NCI-H2107 treated with DMSO at 0.1 percent for 48 hours (cell line): ENCODE measurements around the gene GRK5.

Experiments used
- DNase-seq: peaks from one replicate; lab custom pipeline; 2025; ENCODE audit not compliant: unreplicated experiment; lab: John Stamatoyannopoulos, UW

GRK5 gene

DNA sequence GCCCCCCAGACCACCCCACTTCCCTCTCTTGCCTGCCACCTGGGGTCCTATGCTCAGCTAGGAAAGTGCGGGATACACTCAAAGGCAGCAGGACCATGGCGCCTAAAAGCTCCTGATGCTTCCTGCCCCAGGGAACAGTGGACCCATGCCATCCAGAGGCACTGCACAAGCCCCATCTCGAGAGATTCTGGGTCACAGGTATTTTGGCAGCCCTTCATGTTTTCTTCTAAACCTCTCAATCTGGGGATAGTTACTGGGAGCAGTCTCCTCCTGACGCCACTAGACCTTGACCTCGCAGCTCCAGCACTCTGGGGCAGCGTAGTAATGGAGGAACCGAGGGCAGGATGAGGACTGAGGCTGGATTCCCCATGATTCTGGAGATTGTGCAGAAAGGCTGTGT lies 107.1 kb downstream of the GRK5 start:
- DNase-seq = no peak

DNA sequence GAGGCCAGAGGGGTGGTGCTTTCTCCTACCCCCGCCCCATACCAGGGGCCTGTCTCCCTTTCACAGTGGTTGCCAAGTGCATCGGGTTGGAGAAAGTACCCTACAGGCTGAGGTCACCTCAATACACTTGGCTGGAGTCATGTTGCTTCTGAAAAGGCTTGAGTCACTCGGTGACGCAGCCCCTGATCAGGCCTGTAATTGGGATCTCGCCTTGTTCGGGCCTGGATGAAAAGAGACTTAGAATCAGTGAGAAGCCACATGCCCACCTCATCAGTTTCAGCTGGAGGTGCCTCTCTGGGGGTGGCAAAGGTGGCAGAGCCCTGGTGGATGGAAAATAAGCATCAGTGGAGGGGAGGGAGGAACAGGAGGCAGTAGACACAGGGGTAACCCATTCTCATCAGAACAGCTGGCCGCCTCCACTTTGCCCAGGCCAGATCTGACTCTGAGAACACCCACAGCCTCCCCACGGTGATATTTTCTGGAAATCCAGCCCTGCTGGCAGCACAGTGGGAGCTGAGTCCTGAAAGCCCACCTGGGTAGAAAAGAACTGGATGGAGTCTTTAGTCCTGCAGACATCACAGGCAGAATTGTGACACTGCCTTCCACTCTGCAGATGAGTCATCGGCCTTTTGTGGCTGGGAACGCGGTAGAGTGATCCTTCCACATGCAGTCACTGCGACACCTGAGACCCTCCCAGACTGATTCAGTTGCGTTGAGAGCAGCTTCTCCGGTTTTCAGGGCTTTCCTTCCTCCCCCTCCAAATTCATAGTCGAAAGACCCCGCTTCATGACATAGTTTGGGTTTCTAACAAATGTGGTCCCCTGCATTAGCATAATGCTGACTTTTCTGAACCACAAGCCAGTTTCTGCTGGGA lies 108.0 kb downstream of the GRK5 start:
- DNase-seq = peak; percentile 10

DNA sequence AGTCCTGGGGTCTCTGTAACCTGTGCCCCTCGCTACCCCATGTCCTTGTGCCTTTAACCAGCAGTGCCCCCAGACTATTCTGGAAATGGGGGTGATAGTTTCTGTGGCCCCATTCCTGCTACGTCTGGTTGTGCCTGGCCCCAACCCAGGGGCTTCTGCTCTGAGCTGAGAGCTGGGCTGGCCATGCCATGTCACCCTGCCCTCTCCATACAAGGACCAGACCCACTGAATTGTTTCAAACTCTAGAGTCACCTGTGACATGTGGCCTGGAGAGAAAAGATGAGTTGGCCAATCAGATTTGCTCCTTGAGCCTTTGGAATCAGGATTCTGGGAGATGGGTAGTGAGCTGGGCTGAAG lies 108.6 kb downstream of the GRK5 start:
- DNase-seq = no peak

DNA sequence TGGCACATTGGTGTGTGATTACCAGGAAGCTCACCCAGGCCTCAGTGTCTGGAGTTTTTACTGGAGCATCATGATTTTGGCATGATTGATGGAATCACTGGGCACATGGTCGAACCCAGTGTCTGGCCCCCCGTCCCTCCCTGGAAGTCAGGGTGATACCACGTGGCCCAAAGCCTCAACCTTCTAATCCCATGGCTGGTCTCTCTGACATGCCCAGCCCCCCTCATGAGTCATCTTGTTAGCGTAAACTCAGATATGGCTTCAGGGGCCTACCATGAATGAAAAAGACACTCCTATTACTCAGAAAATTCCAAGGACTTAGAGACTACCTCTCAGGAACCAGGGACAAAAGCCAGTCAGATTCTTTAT lies 109.3 kb downstream of the GRK5 start:
- DNase-seq = no peak

DNA sequence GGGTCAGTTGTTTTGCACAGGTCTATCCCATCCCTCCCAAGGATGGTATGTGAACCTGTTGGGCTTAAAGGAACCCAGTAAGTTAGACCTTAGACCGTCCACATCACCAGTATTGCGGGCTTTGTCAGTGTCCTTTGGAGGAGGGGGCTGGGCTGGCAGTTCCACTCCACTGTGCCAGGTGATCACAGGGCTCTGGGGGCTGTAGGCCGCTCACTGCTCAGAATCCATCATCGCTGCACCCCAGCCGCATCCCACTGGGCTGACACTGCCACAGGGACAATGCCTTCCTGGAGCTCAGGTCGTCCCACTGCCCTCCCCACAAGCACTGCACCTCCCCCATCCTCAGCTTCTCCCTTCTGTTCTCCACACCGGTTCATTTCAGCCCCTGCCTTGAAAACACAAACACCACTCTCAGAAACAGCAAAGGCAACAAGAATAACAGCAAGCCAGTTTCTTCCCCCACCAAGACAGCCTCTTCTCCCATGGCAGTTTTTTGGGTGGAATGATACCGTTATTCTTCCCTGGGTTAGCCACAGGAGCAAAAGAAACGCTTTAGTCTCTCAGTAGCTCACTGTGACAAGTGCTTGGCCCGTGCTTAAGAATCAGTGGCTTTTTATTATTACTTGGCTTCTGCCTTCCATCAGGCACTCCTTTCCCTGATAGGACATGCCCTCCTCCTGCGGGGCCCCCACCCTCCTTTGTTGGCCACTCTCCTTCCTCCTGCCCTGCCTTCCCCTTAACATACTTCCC lies 111.2 kb downstream of the GRK5 start:
- DNase-seq = no peak

DNA sequence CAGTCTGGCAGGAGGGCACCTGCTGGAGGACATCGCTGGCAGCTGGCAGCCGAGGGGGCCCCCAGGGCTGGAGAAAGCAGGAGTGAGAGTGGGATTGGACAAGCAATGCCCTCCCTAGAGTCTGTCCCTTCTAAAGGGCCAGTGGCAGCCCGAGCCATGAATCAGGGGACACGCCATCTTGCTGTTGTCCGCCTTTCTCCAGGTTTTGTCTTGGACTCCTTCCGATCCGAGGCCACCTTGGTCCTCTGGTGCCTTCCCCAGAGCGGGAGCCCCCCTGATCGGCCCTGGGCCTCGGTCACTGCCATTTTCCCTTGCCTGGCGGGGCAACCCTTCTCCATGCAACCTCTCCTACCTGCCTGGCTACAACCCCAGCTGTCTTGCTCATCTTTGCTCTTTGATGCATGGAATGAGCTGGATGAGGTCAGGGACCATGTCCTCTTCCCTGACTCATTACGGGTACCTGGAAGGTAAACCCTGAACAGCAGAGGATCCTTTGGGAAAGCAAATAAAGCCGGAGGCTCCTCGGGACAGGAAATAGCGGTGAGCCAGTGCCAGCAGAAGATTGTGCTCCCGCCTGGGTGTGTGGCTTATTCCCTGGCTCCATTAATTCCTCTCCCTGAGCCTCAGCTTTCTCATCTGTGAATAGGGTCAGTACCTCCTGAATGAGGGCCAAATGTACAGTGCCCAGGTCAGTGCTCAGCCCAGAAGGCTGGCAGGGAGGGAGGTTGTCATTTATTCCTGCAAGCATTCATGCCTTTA lies 112.0 kb downstream of the GRK5 start:
- no peak for DNase-seq

DNA sequence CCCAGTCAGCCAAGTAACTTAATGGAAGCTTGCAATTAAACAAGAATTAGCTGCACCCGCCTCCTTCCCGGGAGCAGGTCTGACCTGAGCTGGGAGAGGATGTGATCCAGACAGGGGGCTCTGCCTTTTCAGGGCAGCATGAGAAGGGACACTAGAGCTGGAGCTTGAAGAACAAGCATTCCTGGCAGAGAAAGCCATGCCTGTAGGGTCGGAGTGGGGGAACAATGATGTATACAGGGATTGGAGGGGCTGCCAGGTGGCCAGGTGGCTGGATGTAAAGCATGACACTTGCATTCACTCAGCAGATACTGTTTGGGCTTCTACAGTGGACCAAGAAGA lies 112.5 kb downstream of the GRK5 start:
- no peak for DNase-seq

DNA sequence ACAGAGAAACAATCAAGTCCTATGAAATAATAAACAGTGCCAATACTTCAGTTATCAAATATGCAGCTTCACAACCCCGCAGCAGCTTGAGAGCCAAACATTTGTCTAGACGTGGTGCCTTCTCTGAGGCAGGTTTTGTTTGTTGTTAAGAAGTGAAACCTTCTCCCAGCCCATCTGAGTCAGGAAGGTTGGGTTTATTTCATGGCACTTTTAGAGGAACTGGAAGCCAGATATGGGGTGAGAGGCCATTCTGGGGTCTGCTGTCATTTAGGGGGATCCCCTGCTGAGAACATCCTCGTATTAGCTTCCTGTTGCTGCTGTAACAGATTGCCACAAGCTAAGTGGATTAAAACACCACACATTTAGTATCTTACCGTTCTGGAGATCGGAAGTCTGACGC lies 113.6 kb downstream of the GRK5 start:
- no peak for DNase-seq

DNA sequence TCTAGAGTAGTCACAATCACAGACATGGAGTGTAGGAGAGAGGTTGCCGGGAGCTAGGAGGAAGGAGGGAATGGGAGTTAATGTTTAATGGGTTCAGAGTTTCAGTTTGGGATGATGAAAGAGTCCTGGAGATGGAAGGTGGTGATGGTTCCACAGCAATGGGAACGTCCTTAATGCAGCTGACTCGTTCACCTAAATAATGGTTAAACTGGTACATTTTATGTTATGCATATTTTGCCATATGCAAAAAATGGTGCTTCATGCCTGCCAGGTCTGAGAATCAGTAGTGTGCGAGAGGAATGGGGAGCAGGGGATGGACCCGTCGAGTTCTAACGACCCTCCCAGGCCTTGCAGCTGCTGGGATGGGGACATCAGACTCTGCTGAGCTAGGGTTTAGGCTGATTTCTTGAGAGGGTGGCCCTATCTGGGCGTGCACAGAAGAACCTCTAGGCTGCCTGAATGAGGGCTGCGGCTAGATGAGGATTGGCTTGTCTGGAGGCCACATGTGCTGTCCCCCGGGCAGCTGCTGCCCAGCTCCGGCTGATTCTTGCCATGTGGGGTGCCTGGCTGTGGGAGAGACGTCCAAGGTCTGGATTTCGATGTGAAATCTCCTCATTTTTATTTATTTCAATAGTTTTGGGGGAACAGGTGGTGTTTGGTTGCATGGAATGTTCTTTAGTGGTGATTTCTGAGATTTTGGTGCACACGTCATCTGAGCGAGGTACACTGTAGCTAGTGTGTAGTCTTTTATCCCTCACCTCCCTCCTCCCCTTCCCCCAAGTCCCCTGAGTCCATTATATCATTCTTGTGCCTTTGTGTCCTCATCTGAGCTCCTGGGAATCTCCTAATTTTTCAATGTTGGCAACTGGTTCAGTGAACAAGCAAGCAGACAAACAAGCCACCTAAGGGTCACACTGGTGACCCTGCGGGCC lies 116.0 kb downstream of the GRK5 start:
- no peak for DNase-seq

DNA sequence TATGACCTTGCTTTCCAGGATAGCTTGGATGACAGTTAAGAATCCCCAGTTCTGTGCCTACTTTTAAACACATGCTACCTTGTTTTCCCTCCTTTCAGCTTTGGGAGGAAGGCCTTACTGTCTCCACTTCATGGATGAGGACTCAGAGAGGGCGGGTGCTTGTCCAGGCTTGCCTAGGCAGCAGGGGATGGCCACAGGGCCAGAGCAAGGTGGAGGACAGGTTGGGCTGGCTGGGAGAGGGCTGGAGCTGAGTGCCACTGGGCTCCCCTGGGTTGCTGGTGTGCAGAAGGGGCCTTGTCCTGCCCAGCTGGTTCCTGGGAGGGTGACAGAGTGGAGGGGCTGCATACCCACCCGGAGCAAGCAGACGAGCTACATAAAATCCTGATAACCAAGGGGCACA lies 117.8 kb downstream of the GRK5 start:
- DNase-seq = no peak

DNA sequence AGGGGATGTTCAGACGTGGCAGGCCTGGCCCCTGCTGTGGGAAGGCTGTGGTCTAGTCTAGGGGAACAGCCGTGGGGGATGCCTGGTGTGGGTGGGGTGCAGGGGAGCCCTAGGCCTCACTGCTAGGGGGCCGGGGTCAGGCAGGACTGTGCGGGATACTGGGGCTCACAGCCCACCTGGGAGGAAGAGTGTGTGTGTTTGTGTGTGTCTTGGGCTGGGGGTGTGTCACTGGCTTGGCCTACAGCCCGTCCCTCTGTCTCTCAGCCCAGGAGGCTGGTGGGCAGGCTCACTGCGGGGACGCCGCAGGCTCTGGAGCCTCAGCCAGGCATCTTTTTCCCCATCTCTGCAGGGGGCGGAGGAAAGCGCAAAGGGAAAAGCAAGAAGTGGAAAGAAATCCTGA lies 118.8 kb downstream of the GRK5 start:
- DNase-seq = no peak

DNA sequence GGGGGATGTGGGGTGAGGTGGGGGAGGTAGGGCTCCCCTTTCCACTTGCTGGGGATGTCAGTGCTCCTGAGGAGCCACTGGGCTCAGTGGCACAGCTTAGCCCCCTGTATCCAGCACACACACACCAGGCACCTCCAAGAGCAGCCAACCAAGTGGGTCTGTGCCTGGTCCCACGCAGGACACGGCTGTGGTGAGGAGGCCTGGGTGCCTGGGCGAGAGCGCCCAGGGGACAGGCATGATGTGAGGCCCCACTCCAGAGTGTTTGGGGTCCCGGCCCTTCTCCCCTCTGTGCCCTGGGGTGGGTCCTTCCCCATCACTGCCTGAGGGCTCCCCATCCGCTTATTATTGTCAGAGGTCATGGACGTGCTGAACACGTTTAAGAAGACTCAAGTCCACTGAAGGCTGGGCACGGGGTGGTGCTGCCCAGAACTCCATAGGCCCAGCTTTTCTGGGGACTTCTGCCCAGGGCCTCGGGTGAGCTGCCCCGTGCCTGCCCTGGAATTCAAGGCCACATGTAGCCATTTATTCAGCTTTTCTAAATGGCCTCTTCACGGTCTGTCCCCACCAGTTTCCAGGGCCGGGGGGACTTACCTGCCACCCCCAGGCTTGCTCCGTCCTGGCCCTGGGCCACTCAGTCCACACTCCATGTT lies 119.8 kb downstream of the GRK5 start:
- no peak for DNase-seq

DNA sequence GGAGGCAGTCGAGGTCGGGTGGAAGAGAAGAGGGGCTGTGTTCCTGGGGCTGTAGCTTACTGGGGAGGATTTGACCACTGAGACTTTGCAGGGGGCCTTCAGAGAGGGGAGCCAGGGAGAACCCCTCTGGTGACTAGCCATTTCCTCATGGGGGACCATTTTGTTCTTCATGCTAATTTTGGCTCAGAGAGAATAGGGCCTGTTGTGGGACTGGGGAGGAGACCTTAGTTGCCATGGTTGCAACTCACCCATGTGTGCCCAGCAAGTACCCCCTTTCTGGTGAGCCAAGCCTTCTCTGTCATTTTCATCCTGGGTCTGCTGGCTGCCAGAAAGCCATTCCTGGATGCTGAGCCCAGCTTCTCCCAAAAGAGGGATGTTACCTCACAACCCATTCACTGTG lies 120.9 kb downstream of the GRK5 start:
- DNase-seq = no peak

DNA sequence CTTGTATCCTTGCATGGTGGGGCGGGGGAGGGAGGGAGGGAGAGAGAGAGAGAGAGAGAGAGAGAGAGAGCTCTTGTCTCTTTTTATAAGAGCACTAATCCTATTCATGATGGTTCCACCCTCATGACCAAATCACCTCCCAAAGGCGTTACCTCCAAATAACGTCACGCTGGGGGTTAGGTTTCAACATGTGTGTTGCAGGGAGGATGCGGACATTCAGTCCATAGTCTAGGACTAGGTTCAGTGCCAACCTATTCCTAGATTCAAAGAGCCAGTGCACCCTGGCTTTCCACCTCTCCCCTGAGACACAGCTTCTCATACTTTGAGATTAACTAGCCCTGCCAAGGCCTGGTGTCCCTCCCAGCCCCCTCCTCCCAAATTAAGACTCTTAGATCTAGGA lies 123.0 kb downstream of the GRK5 start:
- DNase-seq = no peak

DNA sequence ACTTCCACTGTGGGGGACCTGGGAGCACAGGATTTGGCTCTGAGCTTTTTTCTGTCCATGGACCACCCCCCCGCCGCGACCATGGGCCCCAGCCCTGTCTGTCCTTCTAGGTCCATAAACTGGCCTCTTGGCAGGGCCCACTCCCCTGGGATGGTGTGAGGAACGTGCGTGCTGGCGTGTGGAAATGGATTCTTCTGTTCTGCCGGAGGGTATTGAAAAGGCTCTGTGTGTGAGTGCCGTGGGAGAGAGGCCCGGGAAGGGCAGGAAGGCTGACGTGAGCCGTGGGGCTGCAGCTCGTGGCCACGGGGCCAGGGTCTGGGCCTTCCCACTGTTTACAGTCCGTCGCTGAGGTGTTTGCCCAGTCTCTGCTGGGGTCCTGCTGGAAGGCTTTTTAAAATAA lies 123.7 kb downstream of the GRK5 start:
- no peak for DNase-seq

DNA sequence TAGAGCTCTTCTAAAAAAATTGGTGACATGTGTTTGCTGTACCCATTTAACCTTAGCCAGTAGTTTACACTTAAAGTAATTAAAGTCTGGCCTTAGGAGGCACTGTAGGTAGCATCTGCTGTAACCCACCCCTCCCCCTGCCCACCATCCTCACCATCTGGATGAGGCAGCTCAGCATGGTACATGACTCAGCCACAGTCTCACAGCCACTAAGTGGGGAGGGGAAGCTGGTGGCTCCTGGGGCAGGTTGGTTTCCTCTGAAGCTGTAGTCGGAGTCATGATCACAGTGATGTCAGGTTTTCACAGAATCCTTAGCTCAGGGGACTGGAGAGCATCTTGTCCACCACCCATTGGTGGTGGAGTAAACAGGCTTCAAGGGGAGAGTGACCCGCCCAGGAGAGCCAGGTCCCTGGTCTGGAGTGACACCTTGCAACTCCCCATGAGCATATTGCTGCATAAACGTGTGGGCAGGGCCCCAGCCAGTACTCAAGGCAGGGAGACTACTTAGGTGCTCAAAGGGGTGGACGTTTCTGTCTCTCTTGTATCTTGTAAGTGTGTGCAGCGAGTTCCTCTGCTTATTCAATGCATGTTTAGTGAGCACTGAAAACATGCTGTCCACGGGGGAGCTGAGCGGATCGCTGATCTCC lies 125.9 kb downstream of the GRK5 start:
- DNase-seq = no peak

DNA sequence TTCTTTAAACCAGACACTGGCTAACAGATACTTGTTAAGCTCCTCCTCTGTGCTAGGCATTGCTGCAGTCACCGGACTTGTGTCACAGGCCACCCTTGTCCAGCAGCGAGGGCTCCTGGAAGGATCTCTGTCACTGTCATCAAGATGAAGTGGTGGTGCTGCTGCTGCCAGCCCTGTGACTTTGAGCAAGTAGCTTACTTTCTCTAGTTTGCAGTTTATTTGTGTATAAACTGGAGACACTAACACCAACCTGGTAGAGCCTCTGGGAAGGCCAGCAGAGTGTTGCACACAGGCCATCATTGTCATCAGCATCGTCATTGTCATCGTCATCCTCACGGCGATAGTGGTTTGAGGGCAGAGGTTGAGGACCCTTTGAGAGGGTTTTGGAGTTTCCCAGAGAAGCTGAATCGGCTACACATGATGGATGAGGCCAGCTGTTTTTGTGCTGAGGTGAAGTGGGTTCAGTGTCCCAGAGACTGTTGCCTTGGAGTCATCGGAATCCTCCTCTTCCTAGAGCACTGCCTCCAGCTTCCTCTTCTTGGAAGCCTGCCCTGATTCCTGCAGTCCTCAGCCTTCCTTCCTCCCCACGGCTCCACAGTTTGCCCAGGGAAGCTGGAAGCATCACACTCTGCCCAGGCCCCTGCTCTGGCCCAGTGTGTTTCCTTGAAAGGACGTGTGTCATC lies 128.4 kb downstream of the GRK5 start:
- no peak for DNase-seq

DNA sequence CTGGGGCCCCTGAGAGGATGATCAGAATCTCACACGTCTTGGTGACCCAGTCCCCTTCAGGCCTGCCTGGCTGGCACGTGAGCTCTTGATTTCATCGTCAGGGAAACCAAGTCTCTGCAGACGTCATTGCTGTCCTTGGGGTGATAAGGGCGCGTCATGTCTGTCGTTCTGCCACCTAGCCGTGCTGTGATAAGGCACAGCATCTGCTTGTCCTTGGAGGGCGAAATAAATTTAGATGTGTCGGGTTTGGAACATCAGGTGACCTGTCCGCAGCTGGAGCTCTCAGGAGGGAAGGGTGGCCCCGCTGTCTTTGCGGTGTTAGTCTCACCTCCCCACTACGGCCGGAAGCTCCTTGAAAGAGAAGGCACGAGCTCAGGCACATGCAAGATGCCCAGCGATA lies 129.2 kb downstream of the GRK5 start:
- no peak for DNase-seq

DNA sequence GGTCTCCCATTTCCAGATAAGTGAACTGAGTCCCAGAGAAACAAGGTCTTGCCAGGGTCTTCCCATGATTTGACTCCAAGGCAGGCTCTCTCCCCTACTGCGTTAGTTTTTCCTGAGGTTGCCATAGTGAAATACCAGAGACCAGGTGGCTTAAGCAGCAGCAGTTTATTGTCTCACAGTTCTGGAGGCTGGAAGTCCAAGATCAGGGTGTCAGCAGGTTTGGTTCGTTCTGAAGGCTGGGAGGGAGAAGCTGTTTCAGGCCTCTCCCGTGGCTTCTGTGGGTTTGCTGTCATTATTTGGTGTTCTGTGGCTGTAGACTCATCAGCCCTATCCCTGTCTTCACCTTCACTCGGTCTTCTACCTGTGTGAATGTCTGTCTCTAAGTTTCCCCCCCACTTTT lies 129.9 kb downstream of the GRK5 start:
- no peak for DNase-seq
